Calu3 (cell line): Measurements from ENCODE around the gene ZDHHC11B. TPM values are rescaled to one million over a fixed set of nuclear protein-coding genes. Genes with fewer than 3 reads are reported as not detected.
A peak's percentile ranks its signal among the peaks of the same experiment; 100 is the strongest.

Experiments
- BruUV-seq: library from RNA; stranded (reverse); fragments of 400-500 nt; replicated peaks from 2 replicates; lab custom pipeline; 2021; lab: Mats Ljungman, UMichigan
- CTCF ChIA-PET: fragments of 300-600 bp; sonication (Branson Sonifier 250); formaldehyde crosslinking; loops from one replicate; lab custom pipeline; 2022; ENCODE audit warnings: antibody characterized with exemption; lab: Charles Lee
- DNase-seq: peaks from one replicate; pipeline ENCODE4 v3.0.0; 2022
- H3K27ac Mint-ChIP-seq: one replicate; pipeline ENCODE4 v1.8.0; 2022; ENCODE audit warnings: mixed read lengths; ENCODE audit not compliant: unreplicated experiment
- H3K27me3 Mint-ChIP-seq: one replicate; pipeline ENCODE4 v1.8.0; 2022; ENCODE audit warnings: mixed read lengths; ENCODE audit not compliant: unreplicated experiment
- H3K36me3 Mint-ChIP-seq: one replicate; pipeline ENCODE4 v1.8.0; 2022; ENCODE audit warnings: mild to moderate bottlenecking, moderate library complexity, mixed read lengths; ENCODE audit not compliant: insufficient read depth, unreplicated experiment
- H3K4me1 Mint-ChIP-seq: one replicate; pipeline ENCODE4 v1.8.0; 2022; ENCODE audit warnings: mild to moderate bottlenecking, low read depth, mixed read lengths; ENCODE audit not compliant: unreplicated experiment
- H3K4me3 Mint-ChIP-seq: one replicate; pipeline ENCODE4 v1.8.0; 2022; ENCODE audit warnings: mild to moderate bottlenecking, low read depth, moderate library complexity, mixed read lengths; ENCODE audit not compliant: unreplicated experiment
- H3K9me3 Mint-ChIP-seq: one replicate; pipeline ENCODE4 v1.8.0; 2022; ENCODE audit warnings: low read depth, mixed read lengths; ENCODE audit not compliant: unreplicated experiment
- intact Hi-C: fragments of 100-400 bp; cut with micrococcal nuclease; formaldehyde crosslinking; loops from one replicate; pipeline ENCODE4 v1.10.0; 2022; ENCODE audit not compliant: unreplicated experiment
- total RNA-seq: library from RNA; stranded (reverse); gene quantifications from 2 replicates; pipeline ENCODE4 v1.2.3, GENCODE V29; 2022
- TF ChIP-seq, protein P1 (sequence below): fragments of 200-600 bp; IDR thresholded peaks from one replicate; pipeline ENCODE4 v1.8.0; 2022; ENCODE audit warnings: antibody characterized with exemption; ENCODE audit not compliant: unreplicated experiment

Gene ZDHHC11B
- total RNA-seq, 1 experiment from 2014 or later, result 3.0 TPM

DNA sequence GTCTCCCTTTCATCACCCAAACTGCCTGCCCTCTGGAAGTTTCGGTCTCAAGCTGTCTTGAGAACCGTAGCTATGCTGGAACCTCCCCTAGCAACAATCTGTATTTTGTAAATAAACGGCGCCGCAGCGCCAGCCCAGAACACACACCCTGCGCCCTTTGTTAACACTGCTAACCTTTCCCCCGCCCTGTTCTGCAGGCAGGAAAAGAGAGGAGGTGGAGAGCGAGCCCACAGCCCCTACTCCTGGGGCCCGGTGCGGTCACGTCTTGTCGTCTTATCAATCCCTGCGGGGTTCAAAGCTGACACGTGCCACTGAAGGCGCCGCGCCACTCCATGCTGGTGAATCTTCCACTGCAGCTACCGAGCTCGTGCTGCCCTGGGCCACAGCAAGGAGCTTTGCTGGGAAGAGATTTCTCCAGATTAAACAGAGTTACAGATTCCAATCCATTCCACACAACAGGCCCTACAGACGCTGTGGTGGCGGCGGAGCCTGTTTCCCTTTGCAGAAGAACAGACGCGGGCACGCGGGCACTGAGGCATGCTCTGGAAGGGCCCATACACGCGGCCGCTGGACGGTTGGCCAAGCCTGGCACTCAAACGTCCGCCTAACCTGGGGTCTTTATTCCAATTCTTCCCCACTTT is 25.3 kb downstream of the ZDHHC11B start:
- Mint-ChIP-seq H3K9me3 (no peaks in the 10 kb centered on the region), H3K36me3 (peaks cover 18% of the 10 kb centered on the region), H3K27ac (peak overlapping the region; percentile 79), H3K27me3 (peaks cover 52% of the 10 kb centered on the region), H3K4me1 (peaks cover 20% of the 10 kb centered on the region), H3K4me3 (peak overlapping the region; percentile 52)
- peak; percentile 74 for DNase-seq
- intact Hi-C loops, result no loop called here
- no TSS peak for BruUV-seq
- TF ChIP-seq, protein P1, sequence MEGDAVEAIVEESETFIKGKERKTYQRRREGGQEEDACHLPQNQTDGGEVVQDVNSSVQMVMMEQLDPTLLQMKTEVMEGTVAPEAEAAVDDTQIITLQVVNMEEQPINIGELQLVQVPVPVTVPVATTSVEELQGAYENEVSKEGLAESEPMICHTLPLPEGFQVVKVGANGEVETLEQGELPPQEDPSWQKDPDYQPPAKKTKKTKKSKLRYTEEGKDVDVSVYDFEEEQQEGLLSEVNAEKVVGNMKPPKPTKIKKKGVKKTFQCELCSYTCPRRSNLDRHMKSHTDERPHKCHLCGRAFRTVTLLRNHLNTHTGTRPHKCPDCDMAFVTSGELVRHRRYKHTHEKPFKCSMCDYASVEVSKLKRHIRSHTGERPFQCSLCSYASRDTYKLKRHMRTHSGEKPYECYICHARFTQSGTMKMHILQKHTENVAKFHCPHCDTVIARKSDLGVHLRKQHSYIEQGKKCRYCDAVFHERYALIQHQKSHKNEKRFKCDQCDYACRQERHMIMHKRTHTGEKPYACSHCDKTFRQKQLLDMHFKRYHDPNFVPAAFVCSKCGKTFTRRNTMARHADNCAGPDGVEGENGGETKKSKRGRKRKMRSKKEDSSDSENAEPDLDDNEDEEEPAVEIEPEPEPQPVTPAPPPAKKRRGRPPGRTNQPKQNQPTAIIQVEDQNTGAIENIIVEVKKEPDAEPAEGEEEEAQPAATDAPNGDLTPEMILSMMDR, result no peak
- CTCF ChIA-PET, result interaction anchor here (0.6 kb wide), 1 partner anchor 136 kb away, joined by 3 read pairs; no protein-coding TSS in a partner anchor

DNA sequence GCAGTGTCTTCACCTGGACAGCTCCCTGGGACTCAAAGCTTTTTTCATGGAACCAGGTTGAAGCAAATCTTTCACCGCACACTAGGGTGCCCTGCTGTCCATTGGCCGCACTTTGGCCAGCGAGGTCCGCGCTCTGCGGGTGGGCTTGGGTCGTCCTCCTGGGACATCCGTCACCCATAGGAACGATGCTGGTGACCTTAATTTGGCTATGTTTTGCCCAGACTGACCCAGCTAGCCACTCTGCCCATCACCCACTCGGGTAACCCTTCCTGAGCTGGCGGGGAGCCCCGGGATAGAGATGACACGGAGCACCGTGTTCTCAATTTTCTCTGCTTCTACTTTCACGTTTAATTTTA is 25.9 kb downstream of the ZDHHC11B start:
- intact Hi-C loops, result no loop called here
- Mint-ChIP-seq H3K27ac (peak overlapping the region; percentile 79), H3K27me3 (peaks cover 58% of the 10 kb centered on the region), H3K9me3 (no peaks in the 10 kb centered on the region), H3K4me3 (peak overlapping the region; percentile 52), H3K4me1 (peaks cover 20% of the 10 kb centered on the region), H3K36me3 (peaks cover 18% of the 10 kb centered on the region)
- BruUV-seq, result no TSS peak
- no peak for DNase-seq
- CTCF ChIA-PET, result interaction anchor here (0.6 kb wide), 1 partner anchor 135 kb away, joined by 3 read pairs; no protein-coding TSS in a partner anchor
- TF ChIP-seq, protein P1, result no peak

DNA sequence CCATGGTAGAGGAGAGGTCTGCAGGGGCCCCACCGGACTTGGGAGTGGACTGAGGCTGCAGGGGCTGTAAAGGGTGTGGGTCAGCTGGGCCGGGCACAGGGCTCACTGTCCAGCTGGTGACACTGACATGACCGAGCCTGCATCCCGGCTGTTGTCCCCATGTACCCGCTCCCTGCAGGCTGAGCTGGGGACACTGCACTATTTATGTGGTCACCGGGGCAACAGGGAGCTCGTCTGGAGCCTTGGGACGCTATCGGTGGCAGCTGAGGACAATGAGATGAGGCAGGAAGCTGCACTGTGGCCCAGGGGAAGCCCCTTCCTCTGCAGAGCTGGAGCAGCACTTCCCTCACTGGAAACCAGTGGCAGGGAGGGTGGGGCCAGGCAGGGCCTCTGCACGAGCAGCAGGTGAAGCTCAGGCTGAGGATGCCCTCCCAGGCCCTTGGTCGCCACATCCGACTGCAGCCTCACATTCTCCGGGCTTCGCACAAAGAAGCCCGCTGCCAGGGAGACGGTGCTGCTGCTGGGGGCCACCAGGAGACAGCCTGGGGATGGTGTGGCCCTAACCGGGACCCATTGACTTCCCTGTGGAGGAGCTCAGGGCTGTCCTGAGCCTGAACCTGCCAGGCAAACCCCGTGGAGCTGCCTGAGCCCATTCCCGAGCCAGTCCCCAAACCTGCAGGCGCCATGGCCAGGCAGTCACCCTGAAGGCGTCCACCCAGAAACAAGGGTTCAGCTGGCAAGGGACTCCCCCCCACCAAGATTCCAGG is 26.4 kb downstream of the ZDHHC11B start:
- CTCF ChIA-PET, result interaction anchor here (0.6 kb wide), 1 partner anchor 135 kb away, joined by 3 read pairs; no protein-coding TSS in a partner anchor
- DNase-seq, result peak; percentile 50
- H3K27ac Mint-ChIP-seq, result peak overlapping the region; percentile 10
- TF ChIP-seq, protein P1, result no peak
- peaks cover 18% of the 10 kb centered on the region for H3K36me3 Mint-ChIP-seq
- peak overlapping the region; percentile 52 for H3K4me3 Mint-ChIP-seq
- H3K9me3 Mint-ChIP-seq, result no peaks in the 10 kb centered on the region
- intact Hi-C loops, result no loop called here
- H3K4me1 Mint-ChIP-seq, result peaks cover 20% of the 10 kb centered on the region
- no TSS peak for BruUV-seq
- peaks cover 58% of the 10 kb centered on the region for H3K27me3 Mint-ChIP-seq

DNA sequence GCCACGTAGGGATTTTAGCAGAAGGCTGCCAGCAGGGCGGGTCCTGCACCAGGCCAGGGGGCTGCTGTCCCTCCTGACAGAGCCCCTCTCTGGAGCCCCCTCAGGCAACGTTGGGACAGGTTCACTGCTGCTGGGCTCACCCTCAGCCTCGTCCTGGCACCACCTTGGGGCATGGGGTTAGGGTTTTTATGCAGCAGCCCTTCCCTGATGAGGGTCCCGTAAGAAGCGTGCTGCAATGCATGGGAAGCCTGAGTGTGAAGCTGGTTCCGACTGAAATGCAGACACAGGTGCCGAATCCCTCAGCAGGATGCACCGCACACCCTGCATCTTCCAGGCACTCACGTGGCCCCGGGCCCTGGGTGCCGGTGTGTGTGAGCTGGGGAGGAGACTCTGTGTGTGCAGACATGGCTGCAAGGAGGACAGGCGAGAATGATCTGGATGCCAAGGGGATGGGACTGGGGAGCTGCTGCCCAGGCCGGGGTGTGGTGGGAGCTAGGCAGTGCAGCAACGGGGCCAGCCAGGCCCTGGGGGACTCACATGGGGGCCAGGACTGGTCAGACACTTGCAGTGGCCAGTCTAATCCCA is 27.1 kb downstream of the ZDHHC11B start:
- TF ChIP-seq, protein P1, result no peak
- CTCF ChIA-PET, result no interaction called here

More for the DNA sequence above, 27.1 kb downstream of the ZDHHC11B start:
- no peaks in the 10 kb centered on the region for H3K9me3 Mint-ChIP-seq
- no TSS peak for BruUV-seq
- peaks cover 18% of the 10 kb centered on the region for H3K36me3 Mint-ChIP-seq
- intact Hi-C loops, result no loop called here
- peaks cover 58% of the 10 kb centered on the region for H3K27me3 Mint-ChIP-seq
- H3K4me3 Mint-ChIP-seq, result no peak overlapping the region
- DNase-seq, result no peak
- peaks cover 20% of the 10 kb centered on the region for H3K4me1 Mint-ChIP-seq
- peak overlapping the region; percentile 10 for H3K27ac Mint-ChIP-seq
